ENCODE measurements around the gene HOXB8.

The HOXB8 gene

GRCh38 chr17:48565022-48565554 lies 50.0 kb downstream of the HOXB8 start:
- Histone ChIP-seq H3K27me3 (ENCODE audit: control insufficient read depth, insufficient read depth, low read length) (no peaks in the 10 kb centered on the region), H3K4me3 (ENCODE audit: low read length) (peak overlapping the region; percentile 54), H3K27ac (ENCODE audit: low read depth, low read length) (peak overlapping the region; percentile 86)

GRCh38 chr17:48564188-48565021 lies 50.7 kb downstream of the HOXB8 start:
- H3K4me3 ChIP-seq (ENCODE audit: low read length): peak overlapping the region; percentile 54
- H3K9ac ChIP-seq (ENCODE audit: low read length): peak overlapping the region; percentile 42
- no peaks in the 10 kb centered on the region for H3K36me3 ChIP-seq (ENCODE audit: control insufficient read depth, insufficient read depth, low read length)
- peak overlapping the region; percentile 86 for H3K27ac ChIP-seq (ENCODE audit: low read depth, low read length)
- peaks cover 72% of the 10 kb centered on the region for H3K4me1 ChIP-seq (ENCODE audit: control insufficient read depth, insufficient read depth, low read length)
- no peaks in the 10 kb centered on the region for H3K27me3 ChIP-seq (ENCODE audit: control insufficient read depth, insufficient read depth, low read length)

More at GRCh38 chr17:48565022-48565554, 50.0 kb downstream of the HOXB8 start:
- Histone ChIP-seq H3K9ac (ENCODE audit: low read length) (no peak overlapping the region), H3K4me1 (ENCODE audit: control insufficient read depth, insufficient read depth, low read length) (peaks cover 72% of the 10 kb centered on the region), H3K36me3 (ENCODE audit: control insufficient read depth, insufficient read depth, low read length) (no peaks in the 10 kb centered on the region)

GRCh38 chr17:48563867-48564187 lies 51.3 kb downstream of the HOXB8 start:
- H3K4me1 ChIP-seq (ENCODE audit: control insufficient read depth, insufficient read depth, low read length): peaks cover 77% of the 10 kb centered on the region

DNA sequence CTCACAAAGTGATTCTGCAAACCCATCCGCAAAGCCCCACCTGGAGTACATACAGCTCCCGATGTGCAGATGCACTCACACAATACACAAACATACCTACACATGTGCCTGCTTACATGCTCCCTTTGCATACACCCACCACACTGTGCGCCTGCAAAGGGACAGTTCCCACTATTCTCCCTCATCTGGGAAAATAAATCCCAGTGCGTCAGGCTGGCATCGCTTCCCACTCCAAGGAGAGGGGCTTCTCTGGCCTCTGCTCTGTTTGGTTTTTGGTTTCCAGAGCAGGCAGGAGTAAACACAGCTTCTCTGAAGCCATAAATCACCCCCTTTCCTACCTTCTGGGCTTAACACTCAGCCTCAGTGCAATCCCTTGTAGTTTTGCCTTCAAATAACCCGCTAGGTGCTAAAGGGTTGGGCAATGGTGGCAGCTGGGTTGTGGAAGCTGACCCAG lies 51.7 kb downstream of the HOXB8 start:
- Histone ChIP-seq H3K27me3 (ENCODE audit: control insufficient read depth, insufficient read depth, low read length) (no peaks in the 10 kb centered on the region), H3K9ac (ENCODE audit: low read length) (no peak overlapping the region), H3K4me3 (ENCODE audit: low read length) (peak overlapping the region; percentile 17), H3K4me1 (ENCODE audit: control insufficient read depth, insufficient read depth, low read length) (peaks cover 80% of the 10 kb centered on the region), H3K36me3 (ENCODE audit: control insufficient read depth, insufficient read depth, low read length) (no peaks in the 10 kb centered on the region), H3K27ac (ENCODE audit: low read depth, low read length) (peak overlapping the region; percentile 85)

More at GRCh38 chr17:48563867-48564187, 51.3 kb downstream of the HOXB8 start:
- H3K36me3 ChIP-seq (ENCODE audit: control insufficient read depth, insufficient read depth, low read length): no peaks in the 10 kb centered on the region
- H3K4me3 ChIP-seq (ENCODE audit: low read length): peak overlapping the region; percentile 17
- peak overlapping the region; percentile 85 for H3K27ac ChIP-seq (ENCODE audit: low read depth, low read length)
- no peak overlapping the region for H3K9ac ChIP-seq (ENCODE audit: low read length)
- no peaks in the 10 kb centered on the region for H3K27me3 ChIP-seq (ENCODE audit: control insufficient read depth, insufficient read depth, low read length)

GRCh38 chr17:48562934-48563333 lies 52.2 kb downstream of the HOXB8 start:
- Histone ChIP-seq H3K27ac (ENCODE audit: low read depth, low read length) (peak overlapping the region; percentile 85), H3K4me1 (ENCODE audit: control insufficient read depth, insufficient read depth, low read length) (peaks cover 81% of the 10 kb centered on the region), H3K36me3 (ENCODE audit: control insufficient read depth, insufficient read depth, low read length) (no peaks in the 10 kb centered on the region), H3K27me3 (ENCODE audit: control insufficient read depth, insufficient read depth, low read length) (no peaks in the 10 kb centered on the region), H3K9ac (ENCODE audit: low read length) (no peak overlapping the region), H3K4me3 (ENCODE audit: low read length) (peak overlapping the region; percentile 17)

All from rectal smooth muscle tissue (tissue), 1 donor.